GM18951 (cell line): ENCODE results near the gene MSMB.
"Not testable (repeated sequence)": the region's sequence is repeated elsewhere in the genome, so short reads cannot be mapped to it uniquely, and the experiment has no call there.

Source experiments
- POLR2A ChIP-seq: IDR thresholded peaks from 4 replicates; pipeline ENCODE4 v1.6.1; 2011; ENCODE audit warnings: mild to moderate bottlenecking; ENCODE audit not compliant: insufficient read length, insufficient read depth; ENCODE audit errors: extremely low read depth
- in situ Hi-C: fragments of 300-500 bp; cut with MboI; formaldehyde crosslinking; loops from one replicate; pipeline ENCODE4 v1.12.0; 2022; ENCODE audit warnings: low sequenced_read_pairs, mixed read lengths, inconsistent platforms; ENCODE audit not compliant: unreplicated experiment

MSMB gene

DNA sequence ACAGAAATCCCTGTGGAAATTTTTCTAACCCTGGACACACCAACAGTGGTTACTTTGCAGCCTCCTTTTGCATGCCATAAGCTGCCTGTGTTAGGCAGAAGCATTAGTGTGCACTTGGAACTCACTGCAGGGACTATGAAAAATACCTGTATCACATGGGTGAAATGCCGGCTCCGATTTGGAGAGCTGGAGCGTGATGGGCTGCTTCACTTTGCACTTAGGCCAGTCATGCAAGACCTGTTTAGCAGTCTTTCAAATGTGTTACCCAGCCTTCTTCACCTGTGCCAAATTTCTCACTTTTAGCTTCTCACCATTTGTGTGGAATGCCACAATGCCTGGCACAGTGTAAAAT, 26.9 kb downstream of the MSMB start:
- in situ Hi-C loops: no loop called here
- no peak for TF ChIP-seq POLR2A

DNA sequence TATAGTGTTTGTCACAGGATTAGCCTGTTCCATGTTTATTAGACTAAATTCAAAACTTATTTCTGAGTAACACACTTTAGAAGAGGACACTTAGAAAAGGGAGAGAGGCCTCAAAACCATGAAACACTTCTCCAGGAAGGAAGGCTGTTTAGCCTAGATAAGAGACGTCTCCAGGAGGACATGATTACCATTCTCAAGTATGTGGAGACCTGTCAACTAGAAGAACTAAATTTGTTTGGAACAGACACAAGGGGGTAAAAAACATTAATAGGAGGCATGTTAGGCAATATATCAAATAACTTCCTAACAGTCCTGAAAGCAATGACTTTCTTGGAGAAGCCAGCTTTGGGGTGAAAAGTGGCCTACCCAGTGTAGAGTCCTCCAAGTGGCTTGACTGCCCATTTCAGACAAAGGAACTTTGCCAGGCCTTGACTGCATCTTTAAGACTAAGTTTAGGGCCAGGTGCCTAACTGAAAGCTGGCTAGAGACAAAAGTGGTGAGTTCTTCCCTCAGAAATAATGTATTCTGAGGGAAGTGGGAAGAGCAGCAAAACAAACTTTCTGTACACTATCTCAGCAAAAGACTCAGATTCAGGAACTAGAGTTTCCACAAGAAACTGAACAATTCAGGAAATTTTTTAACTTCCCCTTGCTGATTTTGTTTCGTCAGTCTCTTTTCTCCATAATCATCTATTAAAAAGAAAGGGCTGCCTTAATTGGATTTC, 27.5 kb downstream of the MSMB start:
- TF ChIP-seq POLR2A: no peak
- in situ Hi-C loops: no loop called here

DNA sequence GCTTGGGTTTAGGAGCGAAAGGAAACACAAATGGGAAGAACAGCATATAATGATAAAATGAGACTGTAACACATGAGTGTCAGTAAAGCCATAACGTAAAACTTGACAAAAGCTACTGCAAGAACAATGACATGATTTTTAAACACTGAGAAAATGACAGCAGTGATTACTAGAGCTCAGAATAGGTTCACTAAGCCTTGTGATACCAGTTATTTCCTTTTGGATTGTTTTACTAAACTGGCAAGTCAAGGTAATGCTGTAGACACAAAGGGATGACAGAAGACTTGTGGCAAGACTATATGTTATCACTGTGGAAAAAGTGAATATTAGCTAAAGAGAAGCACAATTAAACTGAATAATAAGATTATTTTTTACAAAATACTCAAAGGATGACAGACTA, 28.3 kb downstream of the MSMB start:
- TF ChIP-seq POLR2A: no peak
- in situ Hi-C loops: no loop called here

DNA sequence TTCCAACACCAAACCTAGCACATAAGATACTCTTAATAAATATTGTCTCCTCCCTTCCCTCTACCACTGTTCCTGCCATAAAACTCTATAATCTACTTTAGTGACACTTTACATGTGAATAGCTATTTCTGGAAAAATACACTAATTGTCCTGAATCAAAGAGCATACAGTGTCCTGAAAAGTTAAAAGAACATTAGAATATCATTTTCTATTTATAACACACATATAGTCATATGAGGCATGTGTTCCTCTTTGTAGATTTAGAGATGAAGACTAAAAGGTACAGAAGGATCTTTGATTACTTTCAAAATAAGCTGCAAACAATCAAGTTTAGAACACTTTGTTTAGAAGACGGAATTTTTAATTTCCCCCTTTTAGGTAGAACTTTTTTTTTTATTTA, 29.3 kb downstream of the MSMB start:
- in situ Hi-C loops: no loop called here

DNA sequence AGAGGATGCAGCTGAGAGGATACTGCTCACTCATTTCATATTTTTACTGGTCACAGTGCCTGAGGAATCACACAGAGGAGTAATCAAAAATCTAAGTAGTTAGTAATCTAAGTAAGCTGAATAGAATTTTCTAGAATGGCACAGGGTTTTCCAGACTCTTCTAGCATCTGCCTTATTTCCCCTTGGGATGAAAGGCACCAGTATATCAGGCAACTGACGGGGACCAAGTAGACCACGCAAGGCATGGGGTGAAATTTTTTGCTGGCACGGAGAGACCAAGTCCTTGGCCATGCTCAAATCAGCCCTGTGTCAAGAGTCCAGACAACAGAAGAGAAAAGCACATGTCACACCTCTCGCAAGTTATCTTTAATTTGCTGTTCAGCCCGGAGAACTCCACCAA, 29.9 kb downstream of the MSMB start:
- in situ Hi-C loops: no loop called here
- no peak for TF ChIP-seq POLR2A

More for the DNA sequence above, 29.3 kb downstream of the MSMB start:
- TF ChIP-seq POLR2A: no peak

DNA sequence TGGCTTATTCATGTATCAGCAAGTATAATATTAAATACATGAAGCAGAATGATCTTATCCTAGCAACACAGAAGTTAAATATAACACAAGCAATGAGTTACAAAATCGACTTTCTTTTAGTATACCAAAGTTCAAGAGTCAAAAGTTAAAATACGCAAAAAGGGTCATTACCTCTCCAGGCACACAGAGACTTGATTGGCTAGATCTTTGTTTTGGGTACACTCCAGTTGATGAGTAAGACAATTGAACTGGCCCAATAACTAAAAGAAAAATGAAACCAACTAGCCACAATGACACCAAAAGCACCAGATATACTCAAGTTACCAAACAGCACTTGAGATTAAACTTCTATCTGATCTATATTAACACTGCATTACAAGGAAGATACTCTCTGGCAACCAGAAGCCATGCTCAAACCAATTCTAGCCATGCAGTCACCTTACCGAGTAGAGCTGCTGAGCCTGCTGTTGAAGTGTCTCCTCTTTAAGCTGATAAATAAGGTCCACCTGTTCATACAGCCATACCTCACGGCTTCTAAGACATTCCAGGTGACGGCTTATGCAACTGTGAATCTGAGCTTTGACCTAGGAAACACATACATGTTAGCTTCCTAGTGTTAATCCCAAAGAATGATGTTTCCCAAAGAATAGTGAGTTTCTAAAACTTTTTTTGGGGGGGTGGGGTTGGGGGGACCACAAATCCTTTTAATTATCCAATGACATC, 31.2 kb downstream of the MSMB start:
- in situ Hi-C loops: no loop called here
- TF ChIP-seq POLR2A: no peak

DNA sequence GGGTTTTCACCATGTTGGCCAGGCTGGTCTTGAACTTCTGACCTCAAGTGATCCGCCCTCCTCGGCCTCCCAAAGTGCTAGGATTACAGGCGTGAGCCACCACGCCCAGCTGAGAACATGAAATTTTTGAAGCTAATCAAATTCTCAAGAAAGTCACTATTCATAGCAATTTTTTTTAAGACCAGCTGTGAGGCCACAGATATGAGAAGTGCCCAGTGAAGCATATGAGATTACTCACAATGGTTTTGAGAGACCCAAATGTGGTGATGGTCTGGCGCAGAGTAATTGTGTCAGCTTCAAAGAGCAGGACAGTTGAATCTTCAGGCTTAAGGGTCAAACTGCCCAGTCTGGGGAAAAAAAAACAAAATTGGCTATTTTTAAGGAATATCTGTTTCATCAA, 31.9 kb downstream of the MSMB start:
- TF ChIP-seq POLR2A: no peak
- in situ Hi-C loops: no loop called here

DNA sequence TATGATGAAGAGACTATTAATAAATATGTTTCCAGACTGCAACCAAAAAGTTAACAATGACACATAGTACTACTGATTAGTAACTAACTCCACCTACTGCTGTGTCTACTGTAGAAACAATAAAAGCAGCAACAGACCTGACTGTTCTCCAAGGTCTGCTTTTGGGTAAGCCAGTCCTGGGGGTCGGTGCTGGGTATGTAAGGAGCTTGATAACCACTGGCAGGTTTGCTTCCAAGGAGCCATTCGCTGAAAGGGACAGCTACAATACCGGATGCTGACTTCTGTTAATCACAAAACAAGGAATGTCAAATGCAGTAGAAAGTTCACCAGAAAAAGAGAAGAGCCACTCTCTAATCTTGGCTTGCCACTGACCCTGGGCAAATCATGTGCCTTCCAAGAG, 33.3 kb downstream of the MSMB start:
- in situ Hi-C loops: no loop called here
- TF ChIP-seq POLR2A: no peak

DNA sequence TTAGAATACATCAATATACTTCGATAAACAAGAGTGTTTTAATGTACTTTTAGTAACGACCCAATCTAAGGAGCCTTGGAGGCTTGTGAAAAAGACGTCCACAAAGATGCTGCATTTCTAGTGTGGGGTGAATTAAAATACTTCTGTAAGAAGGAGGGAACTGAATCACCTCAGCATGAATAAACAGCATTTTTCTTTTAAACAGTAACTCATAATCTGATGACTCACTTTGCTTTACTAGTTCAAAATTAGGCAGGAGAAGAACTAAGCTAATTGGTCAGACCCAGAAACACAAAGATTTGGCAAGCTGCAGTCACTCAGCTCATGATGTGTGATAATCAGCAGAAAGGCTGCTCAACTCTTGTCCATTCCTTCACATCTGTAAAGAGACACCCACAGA, 39.9 kb downstream of the MSMB start:
- in situ Hi-C loops: no loop called here
- no peak for TF ChIP-seq POLR2A

DNA sequence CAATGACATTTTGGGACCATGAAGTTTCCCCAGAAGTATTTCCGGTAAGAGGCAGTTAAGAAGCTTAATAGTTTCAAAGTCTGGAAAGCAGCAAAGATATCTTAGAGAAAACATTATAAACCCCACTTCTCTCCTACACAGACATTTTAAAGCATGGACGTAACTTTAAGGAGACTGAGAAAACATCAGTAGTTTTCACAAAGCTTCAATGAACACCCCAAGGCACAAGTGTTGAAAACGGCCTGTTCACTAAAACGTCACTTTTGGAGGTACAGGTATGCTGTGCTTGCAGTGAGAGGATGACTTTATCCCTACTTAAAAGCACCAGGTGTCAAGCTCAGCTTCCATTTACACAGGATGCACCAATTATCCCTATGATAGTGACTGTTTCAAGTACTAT, 40.7 kb downstream of the MSMB start:
- in situ Hi-C loops: no loop called here
- TF ChIP-seq POLR2A: no peak

DNA sequence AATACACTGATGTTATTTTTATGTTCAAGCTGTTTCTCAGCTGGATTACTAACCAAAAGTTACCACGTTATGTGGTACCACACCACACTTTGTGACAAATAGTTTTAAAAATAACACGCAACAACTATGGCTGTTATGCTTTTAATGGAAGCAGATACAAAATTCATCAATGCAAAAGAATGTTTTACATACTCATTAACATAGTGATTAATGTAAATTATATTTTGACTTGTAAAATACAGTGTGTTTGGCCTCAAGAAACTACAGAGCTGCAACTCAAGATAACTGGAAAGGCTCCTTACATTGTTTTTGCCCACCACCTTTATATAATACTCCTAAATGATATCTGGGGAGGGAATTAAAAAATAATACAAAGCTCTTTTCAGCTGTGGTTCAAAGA, 41.1 kb downstream of the MSMB start:
- TF ChIP-seq POLR2A: no peak
- in situ Hi-C loops: no loop called here

DNA sequence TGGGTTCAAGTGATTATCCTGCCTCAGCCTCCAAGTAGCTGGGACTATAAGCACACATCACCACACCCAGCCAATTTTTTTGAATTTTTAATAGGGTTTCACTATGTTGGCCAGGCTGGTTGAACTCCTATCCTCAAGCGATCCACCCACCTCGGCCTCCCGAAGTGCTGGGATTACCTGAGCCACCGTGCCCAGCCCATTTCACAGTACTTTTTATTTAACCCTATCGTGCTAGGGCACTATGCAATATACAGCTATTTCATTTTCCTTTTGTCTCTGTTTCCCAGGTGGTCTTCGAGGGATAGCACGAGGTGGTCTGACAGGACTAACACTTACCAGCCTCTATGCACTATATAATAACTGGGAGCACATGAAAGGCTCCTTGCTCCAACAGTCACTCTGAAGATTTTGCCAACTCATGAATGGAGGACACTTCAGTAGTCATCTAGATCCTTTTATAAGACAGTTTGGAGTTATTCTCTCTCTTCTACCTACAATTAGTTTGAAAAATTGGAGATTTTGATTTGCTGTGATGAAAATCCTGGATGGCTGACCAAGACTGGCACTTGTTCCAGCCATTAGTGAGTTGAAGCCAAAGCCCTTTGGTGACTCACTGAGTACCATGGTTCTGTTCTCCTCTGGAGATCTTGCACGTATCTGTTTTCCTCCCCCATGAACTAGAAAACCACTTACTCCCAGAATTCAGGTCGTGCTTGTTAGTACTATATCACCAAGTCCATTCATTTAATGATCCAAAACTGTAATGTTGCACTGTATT, 43.0 kb downstream of the MSMB start:
- in situ Hi-C loops: no loop called here
- no peak for TF ChIP-seq POLR2A

DNA sequence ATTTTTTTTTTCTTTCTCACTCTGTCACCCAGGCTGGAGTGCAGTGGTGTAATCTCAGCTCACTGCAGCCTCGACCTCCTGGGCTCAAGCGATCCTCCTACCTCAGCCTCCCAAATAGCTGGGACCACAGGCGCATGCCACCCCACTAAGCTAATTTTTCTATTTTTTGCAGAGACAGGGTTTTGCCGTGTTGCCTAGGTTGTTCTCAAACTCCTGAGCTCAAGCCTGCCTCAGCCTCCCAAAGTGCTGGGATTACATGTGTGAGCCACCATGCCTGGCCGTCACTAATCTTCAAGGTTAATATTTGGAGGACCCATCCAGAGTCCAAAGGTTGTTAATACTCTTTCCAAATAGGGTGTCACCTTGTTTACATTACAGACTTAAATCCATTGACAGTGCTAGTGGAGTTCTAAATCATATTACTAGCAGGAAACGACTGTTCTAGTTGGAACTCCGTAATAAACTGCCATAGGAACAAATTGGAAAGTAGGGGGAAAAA, 43.8 kb downstream of the MSMB start:
- in situ Hi-C loops: not testable (repeated sequence)

DNA sequence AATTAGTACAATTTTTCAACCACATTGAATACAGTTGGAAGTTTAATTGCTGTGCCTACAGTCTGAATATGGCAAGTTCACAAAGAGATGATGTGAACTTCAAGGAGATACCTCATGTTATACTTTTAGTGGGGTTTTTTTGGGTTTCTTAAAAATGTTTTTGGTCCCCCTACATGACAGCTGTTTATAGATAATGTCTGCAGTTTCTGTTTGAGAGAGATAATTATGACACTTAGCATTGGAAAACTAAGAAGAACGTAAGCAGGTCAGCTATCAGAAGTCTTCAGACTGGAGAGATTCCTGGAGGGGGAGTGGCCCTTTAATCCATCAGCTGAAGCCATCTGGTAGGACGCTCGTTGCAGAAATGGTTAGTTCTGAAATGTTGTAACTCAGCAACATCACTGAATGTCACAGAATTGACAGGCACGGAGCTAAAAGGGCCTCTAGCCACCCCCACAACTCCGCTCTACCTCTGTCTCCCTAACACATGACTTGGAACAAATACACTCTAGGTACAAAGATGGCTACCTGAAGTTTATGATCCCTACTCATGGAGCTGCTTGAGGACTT, 44.8 kb downstream of the MSMB start:
- no peak for TF ChIP-seq POLR2A
- in situ Hi-C loops: no loop called here

DNA sequence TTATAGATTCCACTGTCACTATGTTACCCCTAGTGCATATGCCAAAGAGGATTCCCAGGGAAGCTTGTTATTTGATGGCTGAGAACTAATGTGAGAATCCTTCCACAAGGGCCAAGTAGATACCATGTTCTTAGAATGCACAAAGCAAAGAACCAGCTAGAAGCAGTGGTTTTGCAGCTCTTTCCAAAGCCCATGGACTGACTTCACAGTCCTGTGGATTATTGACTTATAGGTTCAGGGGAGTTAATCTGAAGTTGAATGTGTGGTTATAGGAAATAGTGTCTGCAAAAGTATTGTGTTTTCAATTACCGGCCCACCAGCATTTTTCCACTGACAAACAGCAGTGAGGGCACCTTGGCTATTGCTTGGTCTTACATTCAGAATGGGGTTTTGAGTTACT, 45.5 kb downstream of the MSMB start:
- no peak for TF ChIP-seq POLR2A
- in situ Hi-C loops: no loop called here

DNA sequence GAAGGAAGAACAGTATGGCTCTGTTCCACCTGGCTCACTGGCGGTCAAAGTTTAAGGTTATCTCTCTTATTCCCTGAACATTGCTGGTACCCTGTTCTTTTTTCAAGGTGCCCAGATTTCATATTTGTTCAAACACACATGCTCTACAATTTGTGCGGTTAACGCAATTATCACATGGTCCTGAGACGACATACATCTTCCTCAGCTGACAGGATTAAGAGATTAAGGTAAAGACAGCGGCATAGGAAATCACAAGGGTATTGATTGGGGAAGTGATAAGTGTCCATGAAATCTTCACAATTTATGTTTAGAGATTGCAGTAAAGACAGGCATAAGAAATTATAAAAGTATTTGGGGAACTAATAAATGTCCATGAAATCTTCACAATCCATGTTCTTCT, 46.1 kb downstream of the MSMB start:
- in situ Hi-C loops: not testable (repeated sequence)
